SU-DHL-6 (cell line): Measurements from ENCODE around the gene KCNK2.

Source experiments
- H2AFZ ChIP-seq: fragments of 200-600 bp; sonication (generic); 2 replicates; pipeline ENCODE4 v1.6.1; 2014; ENCODE audit warnings: low read depth, mild to moderate bottlenecking, moderate library complexity, mixed read lengths, antibody characterized with exemption, low read length; ENCODE audit not compliant: severe bottlenecking
- H3F3A ChIP-seq: fragments of 200-600 bp; shearing (Covaris generic); 2 replicates; pipeline ENCODE4 v1.6.0; 2016; ENCODE audit warnings: antibody characterized with exemption, mild to moderate bottlenecking; ENCODE audit not compliant: insufficient read depth
- H3K27ac ChIP-seq: fragments of 200-600 bp; sonication (generic); 2 replicates; pipeline ENCODE4 v1.5.1; 2016; ENCODE audit warnings: low read depth, mild to moderate bottlenecking, low read length, moderate library complexity, mixed read lengths
- H3K27me3 ChIP-seq: fragments of 200-600 bp; sonication (generic), shearing (Covaris generic); 2 replicates; pipeline ENCODE4 v1.6.0; 2014; ENCODE audit warnings: mild to moderate bottlenecking, low read length
- H3K36me3 ChIP-seq: fragments of 200-600 bp; sonication (generic); 2 replicates; pipeline ENCODE4 v1.6.1; 2014; ENCODE audit warnings: mild to moderate bottlenecking, low read length, mixed read lengths
- H3K4me2 ChIP-seq: fragments of 300-600, 200-600 bp; shearing (Covaris generic), sonication (generic); 2 replicates; pipeline ENCODE4 v1.6.0; 2014; ENCODE audit warnings: low read length, low read depth, mild to moderate bottlenecking; ENCODE audit not compliant: poor library complexity, severe bottlenecking
- H3K4me3 ChIP-seq: fragments of 200-600 bp; sonication (generic); 2 replicates; pipeline ENCODE4 v1.5.1; 2014; ENCODE audit warnings: antibody characterized with exemption, low read length, mild to moderate bottlenecking, mixed read lengths; ENCODE audit not compliant: insufficient read depth, poor library complexity, severe bottlenecking
- H3K79me2 ChIP-seq: fragments of 200-600 bp; sonication (generic); 2 replicates; pipeline ENCODE4 v1.6.1; 2014; ENCODE audit warnings: mild to moderate bottlenecking, low read length, moderate library complexity; ENCODE audit not compliant: insufficient read depth
- H3K9ac ChIP-seq: fragments of 200-600 bp; sonication (generic); 2 replicates; pipeline ENCODE4 v1.7.0; 2014; ENCODE audit warnings: mild to moderate bottlenecking, low read length
- H3K9me2 ChIP-seq: fragments of 200-600 bp; sonication (generic); replicated peaks from 2 replicates; pipeline ENCODE4 v1.6.1; 2014; ENCODE audit warnings: low read length; ENCODE audit not compliant: insufficient read depth
- H3K9me3 ChIP-seq: fragments of 200-600 bp; sonication (generic); 2 replicates; pipeline ENCODE4 v1.6.1; 2014; ENCODE audit warnings: low read length, mixed read lengths; ENCODE audit not compliant: insufficient read depth
- H4K20me1 ChIP-seq: fragments of 200-600 bp; sonication (generic); 2 replicates; pipeline ENCODE4 v1.6.1; 2014; ENCODE audit warnings: low read depth, mild to moderate bottlenecking, antibody characterized with exemption, low read length, moderate library complexity, mixed read lengths
- EZH2phosphoT487 ChIP-seq: fragments of 200-600 bp; sonication (generic), shearing (Covaris generic); conservative IDR thresholded peaks from 2 replicates; pipeline ENCODE4 v1.6.1; 2018; ENCODE audit warnings: mild to moderate bottlenecking, antibody characterized with exemption, low read length, moderate library complexity, mixed read lengths
- TF ChIP-seq, protein P1 (sequence below): fragments of 200-600 bp; sonication (generic); IDR thresholded peaks from one replicate; pipeline ENCODE4 v1.5.1; 2017; ENCODE audit warnings: antibody characterized with exemption, mild to moderate bottlenecking, low read length, moderate library complexity; ENCODE audit not compliant: insufficient read depth, poor library complexity, severe bottlenecking

The KCNK2 gene

DNA sequence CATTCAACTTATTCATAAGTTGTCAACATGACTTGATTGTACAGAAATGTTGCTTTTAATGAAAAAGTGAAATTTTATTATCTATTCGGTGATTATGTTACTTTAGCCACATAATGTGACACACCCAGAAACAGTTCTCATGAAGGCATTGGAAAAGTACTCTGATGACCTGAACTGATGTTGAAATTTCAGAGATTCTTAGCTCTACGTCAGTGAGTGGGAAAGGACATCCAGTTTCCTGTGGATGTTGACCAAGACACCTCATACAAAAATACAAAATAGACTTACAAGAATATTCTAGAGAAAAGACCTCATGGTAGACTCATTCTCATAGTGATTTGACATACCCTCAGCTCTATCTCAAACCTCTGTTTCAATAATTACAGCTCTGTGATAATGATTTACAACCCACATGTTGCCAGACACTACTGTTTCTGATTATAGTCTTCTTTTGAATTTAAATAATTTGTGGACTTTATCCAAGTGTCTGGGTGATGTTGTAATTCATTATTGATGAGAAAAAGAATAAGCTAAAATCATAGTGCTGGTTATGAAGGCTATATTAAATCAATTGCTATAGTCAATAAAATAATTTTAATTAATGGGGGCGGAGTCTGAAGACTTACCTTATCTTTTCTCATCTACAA is 37.3 kb downstream of the KCNK2 start:
- Histone ChIP-seq H3K4me3 (no peak overlapping the region), H2AFZ (no peak overlapping the region), H3F3A (no peaks in the 10 kb centered on the region), H3K79me2 (no peaks in the 10 kb centered on the region), H3K27ac (no peak overlapping the region), H3K27me3 (no peaks in the 10 kb centered on the region), H4K20me1 (no peaks in the 10 kb centered on the region), H3K9me3 (no peaks in the 10 kb centered on the region), H3K4me2 (no peak overlapping the region), H3K36me3 (no peaks in the 10 kb centered on the region), H3K9ac (no peak overlapping the region), H3K9me2 (no peaks in the 10 kb centered on the region)
- TF ChIP-seq, protein P1, sequence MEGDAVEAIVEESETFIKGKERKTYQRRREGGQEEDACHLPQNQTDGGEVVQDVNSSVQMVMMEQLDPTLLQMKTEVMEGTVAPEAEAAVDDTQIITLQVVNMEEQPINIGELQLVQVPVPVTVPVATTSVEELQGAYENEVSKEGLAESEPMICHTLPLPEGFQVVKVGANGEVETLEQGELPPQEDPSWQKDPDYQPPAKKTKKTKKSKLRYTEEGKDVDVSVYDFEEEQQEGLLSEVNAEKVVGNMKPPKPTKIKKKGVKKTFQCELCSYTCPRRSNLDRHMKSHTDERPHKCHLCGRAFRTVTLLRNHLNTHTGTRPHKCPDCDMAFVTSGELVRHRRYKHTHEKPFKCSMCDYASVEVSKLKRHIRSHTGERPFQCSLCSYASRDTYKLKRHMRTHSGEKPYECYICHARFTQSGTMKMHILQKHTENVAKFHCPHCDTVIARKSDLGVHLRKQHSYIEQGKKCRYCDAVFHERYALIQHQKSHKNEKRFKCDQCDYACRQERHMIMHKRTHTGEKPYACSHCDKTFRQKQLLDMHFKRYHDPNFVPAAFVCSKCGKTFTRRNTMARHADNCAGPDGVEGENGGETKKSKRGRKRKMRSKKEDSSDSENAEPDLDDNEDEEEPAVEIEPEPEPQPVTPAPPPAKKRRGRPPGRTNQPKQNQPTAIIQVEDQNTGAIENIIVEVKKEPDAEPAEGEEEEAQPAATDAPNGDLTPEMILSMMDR: no peak
- no peak for TF ChIP-seq EZH2phosphoT487

GRCh38 chr1:215128504-215128903 is 46.0 kb downstream of the KCNK2 start:
- no peak overlapping the region for H3K4me3 ChIP-seq
- H3K9me3 ChIP-seq: no peaks in the 10 kb centered on the region
- no peak overlapping the region for H3K27ac ChIP-seq
- H3F3A ChIP-seq: no peaks in the 10 kb centered on the region
- H4K20me1 ChIP-seq: no peaks in the 10 kb centered on the region
- no peaks in the 10 kb centered on the region for H3K79me2 ChIP-seq
- no peaks in the 10 kb centered on the region for H3K36me3 ChIP-seq
- no peak overlapping the region for H2AFZ ChIP-seq
- H3K27me3 ChIP-seq: no peaks in the 10 kb centered on the region
- TF ChIP-seq EZH2phosphoT487: no peak
- TF ChIP-seq, protein P1: no peak
- no peak overlapping the region for H3K4me2 ChIP-seq
- H3K9me2 ChIP-seq: no peaks in the 10 kb centered on the region
- no peak overlapping the region for H3K9ac ChIP-seq

- H2AFZ ChIP-seq: no peak overlapping the region
- H3K36me3 ChIP-seq: no peaks in the 10 kb centered on the region
- H3K4me3 ChIP-seq: no peak overlapping the region
- no peaks in the 10 kb centered on the region for H3K27me3 ChIP-seq
- no peaks in the 10 kb centered on the region for H3K79me2 ChIP-seq
- H4K20me1 ChIP-seq: no peaks in the 10 kb centered on the region
- no peak overlapping the region for H3K27ac ChIP-seq
- no peaks in the 10 kb centered on the region for H3F3A ChIP-seq
- H3K9me2 ChIP-seq: no peaks in the 10 kb centered on the region
- TF ChIP-seq, protein P1: no peak
- no peak for TF ChIP-seq EZH2phosphoT487
- no peaks in the 10 kb centered on the region for H3K9me3 ChIP-seq
- H3K4me2 ChIP-seq: no peak overlapping the region
- no peak overlapping the region for H3K9ac ChIP-seq
Measured at GRCh38 chr1:215131291-215131690, 48.8 kb downstream of the KCNK2 start.
